HEK293 (cell line): ENCODE measurements around the gene EHD2.

ENCODE experiments used
- CTCF ChIP-seq: fragments of 450-650 bp; formaldehyde crosslinking; IDR thresholded peaks from 2 replicates; pipeline ENCODE4 v1.5.1; 2016; ENCODE audit warnings: missing biosample characterization, missing genetic modification characterization
- ZBTB49 ChIP-seq: fragments of 450-650 bp; formaldehyde crosslinking; IDR thresholded peaks from 2 replicates; pipeline ENCODE4 v1.5.1; 2016; ENCODE audit warnings: missing biosample characterization, missing genetic modification characterization, low read depth
- ZBTB7A ChIP-seq: fragments of 450-650 bp; formaldehyde crosslinking; IDR thresholded peaks from 2 replicates; pipeline ENCODE4 v1.5.1; 2016; ENCODE audit warnings: low read depth, missing biosample characterization, missing genetic modification characterization
- ZNF112 ChIP-seq: fragments of 450-650 bp; formaldehyde crosslinking; IDR thresholded peaks from 2 replicates; pipeline ENCODE4 v1.5.0; 2017; ENCODE audit warnings: missing biosample characterization, missing genetic modification characterization
- ZNF274 ChIP-seq, 2 experiments: fragments of 200-500 bp in 1 of 2; fragments of 450-650 bp in 1 of 2; sonication (Bioruptor generic) in 1 of 2; formaldehyde crosslinking in 1 of 2; IDR thresholded peaks; 2 replicates each; pipeline versions ENCODE4 v1.5.1 to v1.6.1; 2014 to 2016; ENCODE audit warnings: borderline replicate concordance in 1 of 2, inconsistent platforms in 1 of 2, low read length in 1 of 2, missing biosample characterization in 1 of 2, missing genetic modification characterization in 1 of 2
- ZNF658 ChIP-seq: fragments of 450-650 bp; formaldehyde crosslinking; IDR thresholded peaks from 2 replicates; pipeline ENCODE4; 2016; ENCODE audit warnings: missing biosample characterization, missing genetic modification characterization
- ZNF701 ChIP-seq: fragments of 450-650 bp; formaldehyde crosslinking; IDR thresholded peaks from 2 replicates; pipeline ENCODE4 v1.5.1; 2016; ENCODE audit warnings: missing biosample characterization, missing genetic modification characterization
- ZNF830 ChIP-seq: fragments of 450-650 bp; IDR thresholded peaks from 2 replicates; pipeline ENCODE4 v1.5.0; 2018; ENCODE audit warnings: missing biosample characterization, missing genetic modification characterization, low read depth, mild to moderate bottlenecking, moderate library complexity
- TF ChIP-seq, protein P1 (sequence below): fragments of 450-650 bp; formaldehyde crosslinking; IDR thresholded peaks from 2 replicates; pipeline ENCODE4 v1.5.1; 2016; ENCODE audit warnings: missing biosample characterization, missing genetic modification characterization

- TF ChIP-seq ZNF830 (tag by site-specific recombination) = no peak
- TF ChIP-seq, protein P1, sequence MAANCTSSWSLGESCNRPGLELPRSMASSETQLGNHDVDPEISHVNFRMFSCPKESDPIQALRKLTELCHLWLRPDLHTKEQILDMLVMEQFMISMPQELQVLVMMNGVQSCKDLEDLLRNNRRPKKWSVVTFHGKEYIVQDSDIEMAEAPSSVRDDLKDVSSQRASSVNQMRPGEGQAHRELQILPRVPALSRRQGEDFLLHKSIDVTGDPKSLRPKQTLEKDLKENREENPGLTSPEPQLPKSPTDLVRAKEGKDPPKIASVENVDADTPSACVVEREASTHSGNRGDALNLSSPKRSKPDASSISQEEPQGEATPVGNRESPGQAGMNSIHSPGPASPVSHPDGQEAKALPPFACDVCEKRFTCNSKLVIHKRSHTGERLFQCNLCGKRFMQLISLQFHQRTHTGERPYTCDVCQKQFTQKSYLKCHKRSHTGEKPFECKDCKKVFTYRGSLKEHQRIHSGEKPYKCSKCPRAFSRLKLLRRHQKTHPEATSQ (tag by site-specific recombination) = no peak
- no peak for TF ChIP-seq CTCF (tag by site-specific recombination)
- TF ChIP-seq ZNF274 (IDR thresholded peaks at IDR 0.05; ENCODE audit: low read length) = no peak
- TF ChIP-seq ZNF274 (tag by site-specific recombination; IDR thresholded peaks at IDR 0.05; ENCODE audit: borderline replicate concordance) = no peak
- TF ChIP-seq ZBTB7A (tag by site-specific recombination) = no peak
- TF ChIP-seq ZNF701 (tag by site-specific recombination) = no peak
- no peak for TF ChIP-seq ZNF658 (tag by site-specific recombination)
- TF ChIP-seq ZNF112 = no peak
- no peak for TF ChIP-seq ZBTB49
These were observed 53.1 kb downstream of the EHD2 start for GRCh38 chr19:47766359-47766620.
